SU-DHL-6 (cell line): ENCODE data around the gene CTSG.
"Not testable (repeated sequence)": the region's sequence is repeated elsewhere in the genome, so short reads cannot be mapped to it uniquely, and the experiment has no call there.

ENCODE experiments used
- H2AFZ ChIP-seq: fragments of 200-600 bp; sonication (generic); 2 replicates; pipeline ENCODE4 v1.6.1; 2014; ENCODE audit warnings: low read depth, mild to moderate bottlenecking, moderate library complexity, mixed read lengths, antibody characterized with exemption, low read length; ENCODE audit not compliant: severe bottlenecking
- H3F3A ChIP-seq: fragments of 200-600 bp; shearing (Covaris generic); 2 replicates; pipeline ENCODE4 v1.6.0; 2016; ENCODE audit warnings: antibody characterized with exemption, mild to moderate bottlenecking; ENCODE audit not compliant: insufficient read depth
- H3K27ac ChIP-seq: fragments of 200-600 bp; sonication (generic); 2 replicates; pipeline ENCODE4 v1.5.1; 2016; ENCODE audit warnings: low read depth, mild to moderate bottlenecking, low read length, moderate library complexity, mixed read lengths
- H3K27me3 ChIP-seq: fragments of 200-600 bp; sonication (generic), shearing (Covaris generic); 2 replicates; pipeline ENCODE4 v1.6.0; 2014; ENCODE audit warnings: mild to moderate bottlenecking, low read length
- H3K36me3 ChIP-seq: fragments of 200-600 bp; sonication (generic); 2 replicates; pipeline ENCODE4 v1.6.1; 2014; ENCODE audit warnings: mild to moderate bottlenecking, low read length, mixed read lengths
- H3K4me2 ChIP-seq: fragments of 300-600, 200-600 bp; shearing (Covaris generic), sonication (generic); 2 replicates; pipeline ENCODE4 v1.6.0; 2014; ENCODE audit warnings: low read length, low read depth, mild to moderate bottlenecking; ENCODE audit not compliant: poor library complexity, severe bottlenecking
- H3K4me3 ChIP-seq: fragments of 200-600 bp; sonication (generic); 2 replicates; pipeline ENCODE4 v1.5.1; 2014; ENCODE audit warnings: antibody characterized with exemption, low read length, mild to moderate bottlenecking, mixed read lengths; ENCODE audit not compliant: insufficient read depth, poor library complexity, severe bottlenecking
- H3K79me2 ChIP-seq: fragments of 200-600 bp; sonication (generic); 2 replicates; pipeline ENCODE4 v1.6.1; 2014; ENCODE audit warnings: mild to moderate bottlenecking, low read length, moderate library complexity; ENCODE audit not compliant: insufficient read depth
- H3K9ac ChIP-seq: fragments of 200-600 bp; sonication (generic); 2 replicates; pipeline ENCODE4 v1.7.0; 2014; ENCODE audit warnings: mild to moderate bottlenecking, low read length
- H3K9me2 ChIP-seq: fragments of 200-600 bp; sonication (generic); replicated peaks from 2 replicates; pipeline ENCODE4 v1.6.1; 2014; ENCODE audit warnings: low read length; ENCODE audit not compliant: insufficient read depth
- H3K9me3 ChIP-seq: fragments of 200-600 bp; sonication (generic); 2 replicates; pipeline ENCODE4 v1.6.1; 2014; ENCODE audit warnings: low read length, mixed read lengths; ENCODE audit not compliant: insufficient read depth
- H4K20me1 ChIP-seq: fragments of 200-600 bp; sonication (generic); 2 replicates; pipeline ENCODE4 v1.6.1; 2014; ENCODE audit warnings: low read depth, mild to moderate bottlenecking, antibody characterized with exemption, low read length, moderate library complexity, mixed read lengths
- CTCF ChIP-seq: fragments of 200-600 bp; sonication (generic); IDR thresholded peaks from one replicate; pipeline ENCODE4 v1.5.1; 2017; ENCODE audit warnings: antibody characterized with exemption, mild to moderate bottlenecking, low read length, moderate library complexity; ENCODE audit not compliant: insufficient read depth, poor library complexity, severe bottlenecking
- EZH2phosphoT487 ChIP-seq: fragments of 200-600 bp; sonication (generic), shearing (Covaris generic); conservative IDR thresholded peaks from 2 replicates; pipeline ENCODE4 v1.6.1; 2018; ENCODE audit warnings: mild to moderate bottlenecking, antibody characterized with exemption, low read length, moderate library complexity, mixed read lengths

The CTSG gene

GRCh38 chr14:24566318-24566717 is 9.7 kb downstream of the CTSG start:
- Histone ChIP-seq H3K9me3 (no peaks in the 10 kb centered on the region), H3K36me3 (no peaks in the 10 kb centered on the region), H3K79me2 (no peaks in the 10 kb centered on the region), H3K27ac (no peak overlapping the region), H2AFZ (no peak overlapping the region), H3K9me2 (no peaks in the 10 kb centered on the region), H4K20me1 (no peaks in the 10 kb centered on the region), H3K9ac (no peak overlapping the region), H3K27me3 (peaks cover 5% of the 10 kb centered on the region; the same call in 1 of the 2 replicates), H3K4me3 (no peak overlapping the region), H3F3A (no peaks in the 10 kb centered on the region), H3K4me2 (no peak overlapping the region)
- TF ChIP-seq CTCF: no peak

- H3K9ac ChIP-seq: no peak overlapping the region
- no peak overlapping the region for H3K4me2 ChIP-seq
- TF ChIP-seq EZH2phosphoT487 (no peak), CTCF (no peak)
- no peaks in the 10 kb centered on the region for H3K9me2 ChIP-seq
- H3F3A ChIP-seq: no peaks in the 10 kb centered on the region
- H2AFZ ChIP-seq: no peak overlapping the region
- H3K79me2 ChIP-seq: no peaks in the 10 kb centered on the region
- H3K27me3 ChIP-seq: peaks cover 5% of the 10 kb centered on the region; the same call in 1 of the 2 replicates
- H3K36me3 ChIP-seq: no peaks in the 10 kb centered on the region
- no peak overlapping the region for H3K27ac ChIP-seq
- H3K4me3 ChIP-seq: no peak overlapping the region
- H3K9me3 ChIP-seq: no peaks in the 10 kb centered on the region
- H4K20me1 ChIP-seq: no peaks in the 10 kb centered on the region
Observed at GRCh38 chr14:24565766-24566165, 10.3 kb downstream of the CTSG start.

- H3K36me3 ChIP-seq: no peaks in the 10 kb centered on the region
- no peak overlapping the region for H3K4me2 ChIP-seq
- H3K79me2 ChIP-seq: no peaks in the 10 kb centered on the region
- no peak overlapping the region for H2AFZ ChIP-seq
- no peak overlapping the region for H3K27ac ChIP-seq
- TF ChIP-seq CTCF (no peak), EZH2phosphoT487 (no peak)
- no peaks in the 10 kb centered on the region for H3K9me3 ChIP-seq
- no peak overlapping the region for H3K9ac ChIP-seq
- H3K9me2 ChIP-seq: no peaks in the 10 kb centered on the region
- no peaks in the 10 kb centered on the region for H3F3A ChIP-seq
- no peaks in the 10 kb centered on the region for H4K20me1 ChIP-seq
- no peaks in the 10 kb centered on the region for H3K27me3 ChIP-seq
- H3K4me3 ChIP-seq: no peak overlapping the region
Observed at GRCh38 chr14:24563505-24563904, 12.5 kb downstream of the CTSG start.

GRCh38 chr14:24556756-24557155 is 19.3 kb downstream of the CTSG start:
- Histone ChIP-seq H3K9me3 (no peaks in the 10 kb centered on the region), H3K27me3 (no peaks in the 10 kb centered on the region), H3K4me3 (no peak overlapping the region), H3K9me2 (no peaks in the 10 kb centered on the region), H3K9ac (no peak overlapping the region), H2AFZ (no peak overlapping the region), H3K27ac (no peak overlapping the region), H4K20me1 (no peaks in the 10 kb centered on the region), H3K4me2 (no peak overlapping the region), H3K79me2 (no peaks in the 10 kb centered on the region), H3F3A (no peaks in the 10 kb centered on the region), H3K36me3 (no peaks in the 10 kb centered on the region)
- TF ChIP-seq CTCF (no peak), EZH2phosphoT487 (no peak)

- not testable (repeated sequence) for H3K27me3 ChIP-seq, H3K36me3 ChIP-seq, H3K9me3 ChIP-seq, H3K4me2 ChIP-seq, H3K9me2 ChIP-seq, H3K4me3 ChIP-seq, H3K27ac ChIP-seq, H2AFZ ChIP-seq, H3F3A ChIP-seq, H3K9ac ChIP-seq, H3K79me2 ChIP-seq, H4K20me1 ChIP-seq
Observed at GRCh38 chr14:24549064-24549463, 27.0 kb downstream of the CTSG start.
